Measurements from ENCODE around the gene CLEC16A. TPM values are rescaled to one million over a fixed set of nuclear protein-coding genes. Genes with fewer than 3 reads are reported as not detected.

Gene CLEC16A
- polyA plus RNA-seq, 3 donors: 3.4 to 12.0 (median 5.8) TPM

GRCh38 chr16:11133344-11133943 lies 189.1 kb downstream of the CLEC16A start:
- intact Hi-C loops (cut with micrococcal nuclease): no loop called here
- Histone ChIP-seq H3K9ac (ENCODE audit: insufficient read depth, low read length, poor library complexity, severe bottlenecking) (no peak overlapping the region), H3K9me3 (replicated peaks in 1 of 2; ENCODE audit: control insufficient read depth in 1 of 2, insufficient read depth in 1 of 2, low read length in 2 of 2) (no peaks in the 10 kb centered on the region), H3K27ac (ENCODE audit: low read depth in 1 of 2, low read length in 2 of 2) (no peak overlapping the region), H4K20me1 (ENCODE audit: insufficient read depth, low read length) (no peaks in the 10 kb centered on the region), H2AFZ (ENCODE audit: insufficient read depth, low read depth, low read length, poor library complexity, severe bottlenecking) (no peak overlapping the region), H3K4me2 (replicated peaks; ENCODE audit: extremely low read depth, low read length, poor library complexity, severe bottlenecking) (no peak overlapping the region), H3K27me3 (ENCODE audit: control insufficient read depth in 2 of 2, insufficient read depth in 2 of 2, low read length in 2 of 2) (no peaks in the 10 kb centered on the region), H3K4me3 (replicated peaks in 1 of 3; ENCODE audit: low read depth in 2 of 3, low read length in 3 of 3) (no peak overlapping the region), H3K4me1 (ENCODE audit: control insufficient read depth in 1 of 2, insufficient read depth in 2 of 2, low read length in 2 of 2) (peaks cover 20 to 25% of the 10 kb centered on the region in 2 donors), H3K36me3 (replicated peaks in 1 of 2; ENCODE audit: control insufficient read depth in 1 of 2, insufficient read depth in 2 of 2, low read length in 2 of 2) (peaks cover 11 to 26% of the 10 kb centered on the region in 2 donors), H3K79me2 (ENCODE audit: insufficient read depth, low read length) (no peaks in the 10 kb centered on the region)
- Mint-ChIP-seq H3K27me3 (ENCODE audit: low read depth in 3 of 3) (peaks cover 0 to 6% (median 4%) of the 10 kb centered on the region in 3 donors), H3K9me3 (no peaks in the 10 kb centered on the region), H3K27ac (peak overlapping the region in 1 of 7 donors; percentile 8), H3K36me3 (peaks cover 54 to 68% of the 10 kb centered on the region in 2 donors), H3K4me1 (peaks cover 45% of the 10 kb centered on the region), H3K4me3 (no peak overlapping the region)
- DNase-seq: peak; percentile 2 to 30 (median 6)
- 63% methylated on average over 10 of the region's 12 CpGs for WGBS (ENCODE audit: insufficient coverage)
- TF ChIP-seq CTCF (IDR thresholded peaks at IDR 0.05): no peak

- no peak overlapping the region for H3K4me2 ChIP-seq (replicated peaks; ENCODE audit: extremely low read depth, low read length, poor library complexity, severe bottlenecking)
- H3K27me3 ChIP-seq (ENCODE audit: control insufficient read depth in 2 of 2, insufficient read depth in 2 of 2, low read length in 2 of 2): no peaks in the 10 kb centered on the region
- H3K9me3 Mint-ChIP-seq: no peaks in the 10 kb centered on the region
- 79% methylated on average over 7 of the region's 11 CpGs for WGBS (ENCODE audit: insufficient coverage)
- H3K79me2 ChIP-seq (ENCODE audit: insufficient read depth, low read length): no peaks in the 10 kb centered on the region
- no peaks in the 10 kb centered on the region for H4K20me1 ChIP-seq (ENCODE audit: insufficient read depth, low read length)
- H3K9me3 ChIP-seq (replicated peaks in 1 of 2; ENCODE audit: control insufficient read depth in 1 of 2, insufficient read depth in 1 of 2, low read length in 2 of 2): no peaks in the 10 kb centered on the region
- intact Hi-C loops (cut with micrococcal nuclease): no loop called here
- no peak overlapping the region for H3K27ac ChIP-seq (ENCODE audit: low read depth in 1 of 2, low read length in 2 of 2)
- no peak for DNase-seq
- peaks cover 54 to 66% of the 10 kb centered on the region in 2 donors for H3K36me3 Mint-ChIP-seq
- H3K27ac Mint-ChIP-seq: peak overlapping the region in 3 of 7 donors; percentile 20 to 64 (median 27)
- H3K9ac ChIP-seq (ENCODE audit: insufficient read depth, low read length, poor library complexity, severe bottlenecking): no peak overlapping the region
- H3K4me3 Mint-ChIP-seq: no peak overlapping the region
- H3K4me1 Mint-ChIP-seq: peaks cover 49% of the 10 kb centered on the region
- no peak overlapping the region for H2AFZ ChIP-seq (ENCODE audit: insufficient read depth, low read depth, low read length, poor library complexity, severe bottlenecking)
- H3K4me3 ChIP-seq (replicated peaks in 1 of 3; ENCODE audit: low read depth in 2 of 3, low read length in 3 of 3): no peak overlapping the region
- TF ChIP-seq CTCF (IDR thresholded peaks at IDR 0.05): no peak
- H3K27me3 Mint-ChIP-seq (ENCODE audit: low read depth in 3 of 3): peaks cover 0 to 6% (median 0%) of the 10 kb centered on the region in 3 donors
- H3K4me1 ChIP-seq (ENCODE audit: control insufficient read depth in 1 of 2, insufficient read depth in 2 of 2, low read length in 2 of 2): peaks cover 16 to 26% of the 10 kb centered on the region in 2 donors
- peaks cover 8 to 23% of the 10 kb centered on the region in 2 donors for H3K36me3 ChIP-seq (replicated peaks in 1 of 2; ENCODE audit: control insufficient read depth in 1 of 2, insufficient read depth in 2 of 2, low read length in 2 of 2)
These were observed 190.5 kb downstream of the CLEC16A start for GRCh38 chr16:11134722-11135463.

Measured in CD14-positive monocyte (primary cell).